Measurements from ENCODE around the gene CCDC15.

GRCh38 chr11:125073616-125074483 is 119.8 kb downstream of the CCDC15 start:
- TF ChIP-seq PPARA (CRISPR knock-in tag; IDR thresholded peaks at IDR 0.05; ENCODE audit: borderline replicate concordance) = no peak
- TF ChIP-seq ZFP30 (CRISPR knock-in tag; IDR thresholded peaks at IDR 0.05) = no peak
- no peak for TF ChIP-seq RARB (CRISPR knock-in tag; IDR thresholded peaks at IDR 0.05)
- no peak for TF ChIP-seq ZNF70 (CRISPR knock-in tag; IDR thresholded peaks at IDR 0.05)
- TF ChIP-seq ARNTL (CRISPR knock-in tag; IDR thresholded peaks at IDR 0.05; ENCODE audit: borderline replicate concordance, low read depth) = no peak
- no peak for TF ChIP-seq CSDC2 (CRISPR knock-in tag; IDR thresholded peaks at IDR 0.05)
- TF ChIP-seq GLIS3 (CRISPR knock-in tag; IDR thresholded peaks at IDR 0.05) = no peak
- TF ChIP-seq, protein P1, sequence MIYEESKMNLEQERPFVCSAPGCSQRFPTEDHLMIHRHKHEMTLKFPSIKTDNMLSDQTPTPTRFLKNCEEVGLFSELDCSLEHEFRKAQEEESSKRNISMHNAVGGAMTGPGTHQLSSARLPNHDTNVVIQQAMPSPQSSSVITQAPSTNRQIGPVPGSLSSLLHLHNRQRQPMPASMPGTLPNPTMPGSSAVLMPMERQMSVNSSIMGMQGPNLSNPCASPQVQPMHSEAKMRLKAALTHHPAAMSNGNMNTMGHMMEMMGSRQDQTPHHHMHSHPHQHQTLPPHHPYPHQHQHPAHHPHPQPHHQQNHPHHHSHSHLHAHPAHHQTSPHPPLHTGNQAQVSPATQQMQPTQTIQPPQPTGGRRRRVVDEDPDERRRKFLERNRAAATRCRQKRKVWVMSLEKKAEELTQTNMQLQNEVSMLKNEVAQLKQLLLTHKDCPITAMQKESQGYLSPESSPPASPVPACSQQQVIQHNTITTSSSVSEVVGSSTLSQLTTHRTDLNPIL (CRISPR knock-in tag; IDR thresholded peaks at IDR 0.05; ENCODE audit: low read depth) = no peak
- TF ChIP-seq, protein P2, sequence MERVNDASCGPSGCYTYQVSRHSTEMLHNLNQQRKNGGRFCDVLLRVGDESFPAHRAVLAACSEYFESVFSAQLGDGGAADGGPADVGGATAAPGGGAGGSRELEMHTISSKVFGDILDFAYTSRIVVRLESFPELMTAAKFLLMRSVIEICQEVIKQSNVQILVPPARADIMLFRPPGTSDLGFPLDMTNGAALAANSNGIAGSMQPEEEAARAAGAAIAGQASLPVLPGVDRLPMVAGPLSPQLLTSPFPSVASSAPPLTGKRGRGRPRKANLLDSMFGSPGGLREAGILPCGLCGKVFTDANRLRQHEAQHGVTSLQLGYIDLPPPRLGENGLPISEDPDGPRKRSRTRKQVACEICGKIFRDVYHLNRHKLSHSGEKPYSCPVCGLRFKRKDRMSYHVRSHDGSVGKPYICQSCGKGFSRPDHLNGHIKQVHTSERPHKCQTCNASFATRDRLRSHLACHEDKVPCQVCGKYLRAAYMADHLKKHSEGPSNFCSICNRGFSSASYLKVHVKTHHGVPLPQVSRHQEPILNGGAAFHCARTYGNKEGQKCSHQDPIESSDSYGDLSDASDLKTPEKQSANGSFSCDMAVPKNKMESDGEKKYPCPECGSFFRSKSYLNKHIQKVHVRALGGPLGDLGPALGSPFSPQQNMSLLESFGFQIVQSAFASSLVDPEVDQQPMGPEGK (CRISPR knock-in tag; IDR thresholded peaks at IDR 0.05; ENCODE audit: borderline replicate concordance) = no peak
- TF ChIP-seq TOX (CRISPR knock-in tag; IDR thresholded peaks at IDR 0.05; ENCODE audit: borderline replicate concordance) = no peak
- no peak for TF ChIP-seq BACH2 (CRISPR knock-in tag; IDR thresholded peaks at IDR 0.05; ENCODE audit: borderline replicate concordance)
- TF ChIP-seq POU6F1 (CRISPR knock-in tag; IDR thresholded peaks at IDR 0.05; ENCODE audit: borderline replicate concordance, low read depth) = no peak

Measured in SK-N-SH treated with all-trans-retinoic acid at 6 μM for 48 hours (cell line).